ENCODE data around the gene CITED4. TPM values are rescaled to one million over a fixed set of nuclear protein-coding genes. Genes with fewer than 3 reads are reported as not detected.

Gene CITED4
- polyA plus RNA-seq, 3 donors: 2.4 to 18.8 (median 17.1) TPM

GRCh38 chr1:40842207-40842606, 20.0 kb downstream of the CITED4 start:
- H4K20me1 ChIP-seq (ENCODE audit: insufficient read depth, low read length): no peaks in the 10 kb centered on the region
- no peak overlapping the region for H3K27ac ChIP-seq (ENCODE audit: low read depth in 1 of 2, low read length in 2 of 2)
- peaks cover 0 to 7% of the 10 kb centered on the region in 2 donors for H3K4me1 ChIP-seq (ENCODE audit: control insufficient read depth in 1 of 2, insufficient read depth in 2 of 2, low read length in 2 of 2)
- H3K27me3 ChIP-seq (ENCODE audit: control insufficient read depth in 2 of 2, insufficient read depth in 2 of 2, low read length in 2 of 2): peaks cover 6 to 12% of the 10 kb centered on the region in 2 donors
- TF ChIP-seq CTCF (IDR thresholded peaks at IDR 0.05): no peak
- Mint-ChIP-seq H3K9me3 (peaks cover 0 to 6% (median 4%) of the 10 kb centered on the region in 7 donors), H3K36me3 (peaks cover 0 to 6% of the 10 kb centered on the region in 2 donors), H3K4me1 (peaks cover 20% of the 10 kb centered on the region), H3K27me3 (ENCODE audit: low read depth in 3 of 3) (peaks cover 19 to 24% (median 20%) of the 10 kb centered on the region in 3 donors), H3K27ac (no peak overlapping the region), H3K4me3 (no peak overlapping the region)
- no peak overlapping the region for H3K9ac ChIP-seq (ENCODE audit: insufficient read depth, low read length, poor library complexity, severe bottlenecking)
- H3K36me3 ChIP-seq (replicated peaks in 1 of 2; ENCODE audit: control insufficient read depth in 1 of 2, insufficient read depth in 2 of 2, low read length in 2 of 2): no peaks in the 10 kb centered on the region
- intact Hi-C loops (cut with micrococcal nuclease): loop anchor here (10.0 kb wide), 2 partner anchors 237 to 247 kb away; no protein-coding TSS in a partner anchor
- H2AFZ ChIP-seq (ENCODE audit: insufficient read depth, low read depth, low read length, poor library complexity, severe bottlenecking): no peak overlapping the region
- WGBS (ENCODE audit: insufficient coverage): no CpG with 5 or more reads among the region's 4 CpGs
- H3K9me3 ChIP-seq (replicated peaks in 1 of 2; ENCODE audit: control insufficient read depth in 1 of 2, insufficient read depth in 1 of 2, low read length in 2 of 2): no peaks in the 10 kb centered on the region
- DNase-seq: no peak
- no peak overlapping the region for H3K4me3 ChIP-seq (replicated peaks in 1 of 3; ENCODE audit: low read depth in 2 of 3, low read length in 3 of 3)
- no peaks in the 10 kb centered on the region for H3K79me2 ChIP-seq (ENCODE audit: insufficient read depth, low read length)
- H3K4me2 ChIP-seq (replicated peaks; ENCODE audit: extremely low read depth, low read length, poor library complexity, severe bottlenecking): no peak overlapping the region

- Mint-ChIP-seq H3K4me1 (peaks cover 20% of the 10 kb centered on the region), H3K9me3 (peaks cover 0 to 6% (median 4%) of the 10 kb centered on the region in 7 donors), H3K4me3 (peak overlapping the region in 1 of 2 donors; percentile 44), H3K27me3 (ENCODE audit: low read depth in 3 of 3) (peaks cover 19 to 24% (median 19%) of the 10 kb centered on the region in 3 donors), H3K27ac (no peak overlapping the region), H3K36me3 (peaks cover 0 to 6% of the 10 kb centered on the region in 2 donors)
- Histone ChIP-seq H4K20me1 (ENCODE audit: insufficient read depth, low read length) (no peaks in the 10 kb centered on the region), H2AFZ (ENCODE audit: insufficient read depth, low read depth, low read length, poor library complexity, severe bottlenecking) (no peak overlapping the region), H3K4me2 (replicated peaks; ENCODE audit: extremely low read depth, low read length, poor library complexity, severe bottlenecking) (no peak overlapping the region), H3K9ac (ENCODE audit: insufficient read depth, low read length, poor library complexity, severe bottlenecking) (no peak overlapping the region), H3K27me3 (ENCODE audit: control insufficient read depth in 2 of 2, insufficient read depth in 2 of 2, low read length in 2 of 2) (peaks cover 6 to 12% of the 10 kb centered on the region in 2 donors), H3K79me2 (ENCODE audit: insufficient read depth, low read length) (no peaks in the 10 kb centered on the region), H3K9me3 (replicated peaks in 1 of 2; ENCODE audit: control insufficient read depth in 1 of 2, insufficient read depth in 1 of 2, low read length in 2 of 2) (no peaks in the 10 kb centered on the region), H3K4me3 (replicated peaks in 1 of 3; ENCODE audit: low read depth in 2 of 3, low read length in 3 of 3) (no peak overlapping the region), H3K36me3 (replicated peaks in 1 of 2; ENCODE audit: control insufficient read depth in 1 of 2, insufficient read depth in 2 of 2, low read length in 2 of 2) (no peaks in the 10 kb centered on the region), H3K27ac (ENCODE audit: low read depth in 1 of 2, low read length in 2 of 2) (no peak overlapping the region), H3K4me1 (ENCODE audit: control insufficient read depth in 1 of 2, insufficient read depth in 2 of 2, low read length in 2 of 2) (peaks cover 0 to 7% of the 10 kb centered on the region in 2 donors)
- WGBS (ENCODE audit: insufficient coverage): no CpG with 5 or more reads among the region's 7 CpGs
- intact Hi-C loops (cut with micrococcal nuclease): loop anchor here (10.0 kb wide), 2 partner anchors 237 to 247 kb away; no protein-coding TSS in a partner anchor
- no peak for TF ChIP-seq CTCF (IDR thresholded peaks at IDR 0.05)
- DNase-seq: no peak
Observed at GRCh38 chr1:40841602-40842001, 20.6 kb downstream of the CITED4 start.

Data from CD14-positive monocyte (primary cell).